Measurements from ENCODE around the gene AXIN2. TPM values are rescaled to one million over a fixed set of nuclear protein-coding genes. Genes with fewer than 3 reads are reported as not detected.
"Not testable (repeated sequence)": the region's sequence is repeated elsewhere in the genome, so short reads cannot be mapped to it uniquely, and the experiment has no call there.

The AXIN2 gene
- total RNA-seq, 1 donor from 2014 or later: 39.5 TPM

GRCh38 chr17:65526854-65527253 lies 34.6 kb downstream of the AXIN2 start:
- FAIRE-seq; DNase-seq (ENCODE audit: low spot score in 2 of 2): not testable (repeated sequence)

- no peak for FAIRE-seq
- DNase-seq (ENCODE audit: low spot score in 2 of 2): no peak
Measured at GRCh38 chr17:65523853-65524664, 37.4 kb downstream of the AXIN2 start.

GRCh38 chr17:65523411-65523810 lies 38.0 kb downstream of the AXIN2 start:
- DNase-seq (ENCODE audit: low spot score in 2 of 2): no peak
- FAIRE-seq: no peak

GRCh38 chr17:65522751-65523404 lies 38.6 kb downstream of the AXIN2 start:
- FAIRE-seq: no peak
- no peak for DNase-seq (ENCODE audit: low spot score in 2 of 2)

GRCh38 chr17:65519462-65519861 lies 42.0 kb downstream of the AXIN2 start:
- FAIRE-seq (no peak), DNase-seq (ENCODE audit: low spot score in 2 of 2) (no peak)

GRCh38 chr17:65518256-65518655 lies 43.2 kb downstream of the AXIN2 start:
- DNase-seq (ENCODE audit: low spot score in 2 of 2): no peak
- FAIRE-seq: no peak

- FAIRE-seq: no peak
- DNase-seq (ENCODE audit: low spot score in 2 of 2): no peak
Measured at GRCh38 chr17:65515959-65516948, 45.2 kb downstream of the AXIN2 start.

GRCh38 chr17:65515512-65515911 lies 45.9 kb downstream of the AXIN2 start:
- FAIRE-seq: no peak

GRCh38 chr17:65514541-65514940 lies 46.9 kb downstream of the AXIN2 start:
- FAIRE-seq: no peak
- no peak for DNase-seq (ENCODE audit: low spot score in 2 of 2)

More at GRCh38 chr17:65515512-65515911, 45.9 kb downstream of the AXIN2 start:
- no peak for DNase-seq (ENCODE audit: low spot score in 2 of 2)

GRCh38 chr17:65514082-65514481 lies 47.4 kb downstream of the AXIN2 start:
- DNase-seq (ENCODE audit: low spot score in 2 of 2): no peak
- no peak for FAIRE-seq

- FAIRE-seq: no peak
Measured at GRCh38 chr17:65511316-65511715, 50.1 kb downstream of the AXIN2 start.

GRCh38 chr17:65509032-65509431 lies 52.4 kb downstream of the AXIN2 start:
- DNase-seq (ENCODE audit: low spot score in 2 of 2) (no peak), FAIRE-seq (no peak)

More at GRCh38 chr17:65511316-65511715, 50.1 kb downstream of the AXIN2 start:
- no peak for DNase-seq (ENCODE audit: low spot score in 2 of 2)

- not testable (repeated sequence) for DNase-seq (ENCODE audit: low spot score in 2 of 2); FAIRE-seq
Measured at GRCh38 chr17:65504673-65505072, 56.8 kb downstream of the AXIN2 start.

- DNase-seq (ENCODE audit: low spot score in 2 of 2) (no peak), FAIRE-seq (no peak)
Measured at GRCh38 chr17:65504141-65504540, 57.3 kb downstream of the AXIN2 start.

- FAIRE-seq: no peak
- no peak for DNase-seq (ENCODE audit: low spot score in 2 of 2)
Measured at GRCh38 chr17:65503557-65503956, 57.9 kb downstream of the AXIN2 start.

- FAIRE-seq (no peak), DNase-seq (ENCODE audit: low spot score in 2 of 2) (no peak)
Measured at GRCh38 chr17:65498816-65499215, 62.6 kb downstream of the AXIN2 start.

- DNase-seq (ENCODE audit: low spot score in 2 of 2) (no peak), FAIRE-seq (no peak)
Measured at GRCh38 chr17:65496801-65497200, 64.6 kb downstream of the AXIN2 start.

GRCh38 chr17:65495122-65496055 lies 66.1 kb downstream of the AXIN2 start:
- DNase-seq (ENCODE audit: low spot score in 2 of 2): peak in 1 of 2 donors; percentile 21
- FAIRE-seq: no peak

GRCh38 chr17:65489413-65490155 lies 71.9 kb downstream of the AXIN2 start:
- FAIRE-seq: no peak

More at GRCh38 chr17:65489413-65490155, 71.9 kb downstream of the AXIN2 start:
- no peak for DNase-seq (ENCODE audit: low spot score in 2 of 2)

Data from frontal cortex (tissue), 4 donors.